K562 (cell line): ENCODE measurements around the gene HECW1. TPM values are rescaled to one million over a fixed set of nuclear protein-coding genes. Genes with fewer than 3 reads are reported as not detected.

ENCODE experiments used
- ATAC-seq: fragments of 200-7000 bp; cut with Tn5 transposase; 3 replicates; pipeline ENCODE4 v1.9.1; 2020; ENCODE audit warnings: moderate library complexity
- BruUV-seq: library from RNA; stranded (reverse); fragments of 400-500 nt; replicated peaks from 2 replicates; lab custom pipeline; 2021; lab: Mats Ljungman, UMichigan
- CTCF ChIA-PET: fragments of 300-600 bp; formaldehyde crosslinking; extraction: SDS; loops from one replicate; lab custom pipeline; 2021; ENCODE audit warnings: low intra/inter-chr PET ratio; lab: Yijun Ruan, JAX
- POLR2A ChIA-PET: fragments of 300-600, 350-650 bp; sonication (Branson Sonifier 250); formaldehyde crosslinking; extraction: SDS; loops from one replicate; lab custom pipeline; 2021; ENCODE audit warnings: antibody characterized with exemption, inconsistent platforms; lab: Yijun Ruan, JAX
- DNase-seq, 4 experiments: peaks; one replicate each; pipeline versions ENCODE4 v3.0.0 to v3.0.0-alpha.2; 2011 to 2018; ENCODE audit warnings: low spot score in 3 of 4, mixed read lengths in 3 of 4; ENCODE audit errors: extremely low read depth in 1 of 4
- FAIRE-seq: peaks from 2 replicates; lab custom pipeline; 2011; peaks lifted over from hg19 to GRCh38; lab: Jason Lieb, UNC
- H2AFZ ChIP-seq: 2 replicates; pipeline ENCODE4 v1.6.0; 2011; ENCODE audit warnings: low read depth, low read length, control low read depth, inconsistent platforms
- H3K27ac ChIP-seq: fragments of 200-600 bp; 3 replicates; pipeline ENCODE4 v1.8.0; 2011; ENCODE audit warnings: low read depth, mild to moderate bottlenecking, control low read depth, inconsistent platforms, low read length, moderate library complexity, mixed read lengths; ENCODE audit errors: extremely low read depth
- H3K27me3 ChIP-seq, 2 experiments: fragments of 300-600 bp in 1 of 2; 2 replicates in 1 of 2; 3 replicates in 1 of 2; pipeline versions ENCODE4 v1.6.0 to v1.8.0; 2011; ENCODE audit warnings: inconsistent platforms in 2 of 2, low read length in 2 of 2, mild to moderate bottlenecking in 1 of 2, mixed read lengths in 1 of 2, moderate library complexity in 1 of 2; ENCODE audit not compliant: control insufficient read depth in 2 of 2, insufficient read depth in 2 of 2
- H3K36me3 ChIP-seq: fragments of 300-600 bp; 3 replicates; pipeline ENCODE4 v1.8.0; 2011; ENCODE audit warnings: mild to moderate bottlenecking, low read length, inconsistent platforms; ENCODE audit not compliant: control insufficient read depth, insufficient read depth
- H3K4me1 ChIP-seq, 2 experiments: fragments of 200-600 bp in 1 of 2; replicated peaks in 1 of 2; 2 replicates in 1 of 2; 3 replicates in 1 of 2; pipeline versions ENCODE4 v1.5.1 to v1.8.0; 2011; ENCODE audit warnings: inconsistent platforms in 2 of 2, low read length in 2 of 2, mild to moderate bottlenecking in 1 of 2, mixed read lengths in 1 of 2, moderate library complexity in 1 of 2; ENCODE audit not compliant: control insufficient read depth in 2 of 2, insufficient read depth in 2 of 2
- H3K4me2 ChIP-seq: 2 replicates; pipeline ENCODE4 v1.6.1; 2011; ENCODE audit warnings: low read length, control low read depth, inconsistent platforms, mixed read lengths; ENCODE audit not compliant: insufficient read depth
- H3K4me3 ChIP-seq: fragments of 200-600 bp; sonication (generic), shearing (Covaris generic); 2 replicates; pipeline ENCODE4 v1.5.1; 2016; ENCODE audit warnings: control low read depth, inconsistent platforms
- H3K79me2 ChIP-seq: fragments of 200-600 bp; 3 replicates; pipeline ENCODE4 v1.8.0; 2011; ENCODE audit warnings: low read length, inconsistent platforms; ENCODE audit not compliant: control insufficient read depth, insufficient read depth
- H3K9ac ChIP-seq, 2 experiments: 2 replicates each; pipeline versions ENCODE4 v1.6.0 to v1.6.1; 2011; ENCODE audit warnings: low read depth in 2 of 2, low read length in 2 of 2, control low read depth in 1 of 2, inconsistent platforms in 1 of 2, mild to moderate bottlenecking in 1 of 2, mixed read lengths in 1 of 2; ENCODE audit not compliant: insufficient read depth in 1 of 2
- H3K9me1 ChIP-seq: one replicate; pipeline ENCODE4 v1.6.0; 2011; ENCODE audit warnings: inconsistent platforms, mild to moderate bottlenecking, low read length, moderate library complexity; ENCODE audit not compliant: control insufficient read depth, insufficient read depth
- H3K9me3 ChIP-seq: replicated peaks from 2 replicates; pipeline ENCODE4 v1.5.1; 2011; ENCODE audit warnings: low read depth, low read length, inconsistent platforms; ENCODE audit not compliant: control insufficient read depth, insufficient read depth
- H4K20me1 ChIP-seq: replicated peaks from 2 replicates; pipeline ENCODE4 v1.6.1; 2011; ENCODE audit warnings: low read length, inconsistent platforms, mixed read lengths; ENCODE audit not compliant: control insufficient read depth, insufficient read depth
- ARNT ChIP-seq, 2 experiments: fragments of 450-650 bp; IDR thresholded peaks; 2 replicates each; pipeline ENCODE4 v1.6.1; 2016; ENCODE audit warnings: mild to moderate bottlenecking in 1 of 2
- ELF2 ChIP-seq: fragments of 250-450 bp; sonication (Bioruptor Pico); IDR thresholded peaks from 2 replicates; pipeline ENCODE4 v1.5.0; 2021; ENCODE audit warnings: mild to moderate bottlenecking
- EZH2 ChIP-seq: IDR thresholded peaks from 2 replicates; pipeline ENCODE4 v1.6.1; 2012; ENCODE audit warnings: low read depth, mild to moderate bottlenecking, inconsistent platforms, low read length, borderline replicate concordance
- FUS ChIP-seq: fragments of 200-400 bp; formaldehyde crosslinking; optimal IDR thresholded peaks from 2 replicates; pipeline ENCODE3; 2017; ENCODE audit warnings: low read depth, low read length
- HNRNPL ChIP-seq: fragments of 200-400 bp; formaldehyde crosslinking; IDR thresholded peaks from 2 replicates; pipeline ENCODE4 v1.6.1; 2017; ENCODE audit warnings: low read depth, mild to moderate bottlenecking, low read length
- JUNB ChIP-seq: fragments of 450-650 bp; formaldehyde crosslinking; conservative IDR thresholded peaks from 2 replicates; pipeline ENCODE4 v1.4.0; 2020; ENCODE audit warnings: mild to moderate bottlenecking
- NR2C1 ChIP-seq, 2 experiments: fragments of 450-650 bp; IDR thresholded peaks; 2 replicates each; pipeline ENCODE4 v1.6.1; 2017; ENCODE audit warnings: mild to moderate bottlenecking in 2 of 2, antibody characterized with exemption in 1 of 2, inconsistent platforms in 1 of 2, missing compliant biosample characterization in 1 of 2, missing genetic modification characterization in 1 of 2
- NRF1 ChIP-seq, 2 experiments: fragments of 450-650 bp; IDR thresholded peaks in 1 of 2; conservative IDR thresholded peaks in 1 of 2; 2 replicates each; pipeline ENCODE4 v1.6.1; 2014; ENCODE audit warnings: mild to moderate bottlenecking in 2 of 2
- PTTG1 ChIP-seq: fragments of 450-650 bp; IDR thresholded peaks from 2 replicates; pipeline ENCODE4 v1.6.1; 2016; ENCODE audit warnings: low read depth, mild to moderate bottlenecking, missing genetic modification characterization, missing compliant biosample characterization
- TCF7 ChIP-seq: sonication (generic); IDR thresholded peaks from 2 replicates; pipeline ENCODE4 v1.6.1; 2016; ENCODE audit warnings: antibody characterized with exemption, borderline replicate concordance
- ZBED1 ChIP-seq: IDR thresholded peaks from 2 replicates; pipeline ENCODE4 v1.6.1; 2014
- ZNF217 ChIP-seq: sonication (generic); formaldehyde crosslinking; IDR thresholded peaks from 2 replicates; pipeline ENCODE4 v1.8.0; 2022; ENCODE audit warnings: mild to moderate bottlenecking, missing genetic modification reagents
- ZNF253 ChIP-seq: fragments of 250-450 bp; sonication (Bioruptor Pico); conservative IDR thresholded peaks from 2 replicates; pipeline ENCODE4 v1.6.1; 2021; ENCODE audit warnings: mild to moderate bottlenecking
- ZNF316 ChIP-seq: fragments of 450-650 bp; IDR thresholded peaks from 2 replicates; pipeline ENCODE4 v1.6.1; 2016
- ZNF431 ChIP-seq: sonication (generic); formaldehyde crosslinking; IDR thresholded peaks from 2 replicates; pipeline ENCODE4 v1.8.0; 2022; ENCODE audit warnings: mild to moderate bottlenecking, missing genetic modification reagents
- ZNF696 ChIP-seq: fragments of 250-450 bp; sonication (Bioruptor Pico); conservative IDR thresholded peaks from 2 replicates; pipeline ENCODE4 v1.4.0; 2020; ENCODE audit warnings: mild to moderate bottlenecking, moderate library complexity
- ZZZ3 ChIP-seq: fragments of 450-650 bp; IDR thresholded peaks from 2 replicates; pipeline ENCODE4 v1.6.1; 2016; ENCODE audit warnings: antibody characterized with exemption, mild to moderate bottlenecking, moderate library complexity
- WGBS: fragments of 100-300 bp; shearing (Covaris generic); methylation state at CpG from one replicate; pipeline ENCODE4 v1.1.6; 2016; ENCODE audit warnings: low coverage, mixed read lengths; ENCODE audit not compliant: insufficient coverage; ENCODE audit errors: missing lambda C conversion rate; 5-methylcytosine and 5-hydroxymethylcytosine counted together
- in situ Hi-C: fragments of 300-500 bp; cut with MboI; formaldehyde crosslinking; loops from 4 replicates; pipeline ENCODE4 v1.15.0; 2018; ENCODE audit warnings: inconsistent platforms, mixed read lengths
- intact Hi-C: fragments of 100-400 bp; cut with micrococcal nuclease; formaldehyde crosslinking; loops from 2 replicates; pipeline ENCODE4 v1.14.2; 2022
- polyA plus RNA-seq, 8 experiments: library from polyadenylated mRNA; depleted of rRNA in 4 of 8; stranded (reverse) in 5 of 8; unstranded in 3 of 8; fragments of >200 nt; fragmentation: Nextera tagmentation in 2 of 8; fragmentation: Illumina TruSeq in 1 of 8; extraction: Ambion mirVana in 2 of 8; extraction: Trizol in 1 of 8; gene quantifications; 2 replicates each; pipeline versions ENCODE4 v1.2.1 to v1.2.3, GENCODE V29; 2011 to 2014; ENCODE audit warnings: inconsistent platforms in 1 of 8, missing spikeins in 1 of 8
- total RNA-seq, 7 experiments: library from RNA; depleted of rRNA in 6 of 7; stranded (reverse); fragments of >200 nt in 6 of 7; fragmentation: Illumina TruSeq in 2 of 7; extraction: Trizol in 2 of 7; gene quantifications; 2 replicates each; pipeline versions ENCODE4 v1.2.1 to v1.2.3, GENCODE V29; 2011 to 2021; ENCODE audit warnings: low replicate concordance in 1 of 7
- TF ChIP-seq, protein P1 (sequence below), 2 experiments: IDR thresholded peaks; 2 replicates each; pipeline ENCODE4 v1.6.1; 2011; ENCODE audit warnings: borderline replicate concordance in 1 of 2, control low read depth in 1 of 2, low read depth in 1 of 2, low read length in 1 of 2, mild to moderate bottlenecking in 1 of 2, mixed read lengths in 1 of 2, moderate library complexity in 1 of 2; ENCODE audit not compliant: insufficient read depth in 1 of 2, insufficient read length in 1 of 2, poor library complexity in 1 of 2, severe bottlenecking in 1 of 2; ENCODE audit errors: extremely low read depth in 1 of 2

The HECW1 gene
- total and polyA plus RNA-seq, 9 of the 15 experiments (the other 6 are each of a cell fraction or from before 2014, with no cell fraction given) = 0.07 to 0.31 (median 0.13) TPM; not detected in 4

DNA sequence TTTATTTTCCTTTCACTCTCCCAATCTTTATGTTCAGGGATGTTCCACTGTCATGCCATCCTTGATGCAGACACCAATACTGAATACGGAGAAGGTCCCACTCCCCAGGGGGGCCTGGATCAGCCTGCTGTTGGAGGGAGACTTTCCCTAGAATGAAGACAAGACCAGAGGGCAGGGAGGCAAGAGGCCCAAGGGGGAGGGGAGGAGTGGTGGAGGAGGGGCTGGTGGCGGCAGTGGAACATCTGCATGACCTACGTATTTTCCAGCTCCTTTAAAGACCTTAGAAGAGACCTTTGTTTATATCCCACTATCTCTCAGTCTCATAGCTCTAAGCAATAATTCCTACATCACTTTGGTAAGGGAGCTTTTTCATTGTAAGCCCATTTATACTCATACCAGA is 183.0 kb downstream of the HECW1 start:
- Histone ChIP-seq H3K9me1 (no peaks in the 10 kb centered on the region), H4K20me1 (no peaks in the 10 kb centered on the region), H2AFZ (no peak overlapping the region)
- 0% methylated on average over 3 of the region's 3 CpGs for WGBS
- no TSS peak for BruUV-seq
- TF ChIP-seq ZBED1 = no peak
- TF ChIP-seq ELF2 (CRISPR knock-in tag) = no peak
- TF ChIP-seq, protein P1, sequence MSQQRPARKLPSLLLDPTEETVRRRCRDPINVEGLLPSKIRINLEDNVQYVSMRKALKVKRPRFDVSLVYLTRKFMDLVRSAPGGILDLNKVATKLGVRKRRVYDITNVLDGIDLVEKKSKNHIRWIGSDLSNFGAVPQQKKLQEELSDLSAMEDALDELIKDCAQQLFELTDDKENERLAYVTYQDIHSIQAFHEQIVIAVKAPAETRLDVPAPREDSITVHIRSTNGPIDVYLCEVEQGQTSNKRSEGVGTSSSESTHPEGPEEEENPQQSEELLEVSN (IDR thresholded peaks at IDR 0.05; ENCODE audit: borderline replicate concordance in 1 of 2, extremely low read depth in 1 of 2, insufficient read depth in 1 of 2, insufficient read length in 1 of 2, low read depth in 1 of 2, low read length in 1 of 2, poor library complexity in 1 of 2, severe bottlenecking in 1 of 2) = no peak
- no peak for TF ChIP-seq ZNF431
- no peak for TF ChIP-seq FUS
- TF ChIP-seq NR2C1 (IDR thresholded peaks at IDR 0.05) = no peak
- no peak for TF ChIP-seq NR2C1 (tag; IDR thresholded peaks at IDR 0.05)
- no peak for TF ChIP-seq ARNT (IDR thresholded peaks at IDR 0.05)
- no peak for TF ChIP-seq ZNF217
- TF ChIP-seq PTTG1 = no peak
- TF ChIP-seq ZZZ3 = no peak
- TF ChIP-seq HNRNPL = no peak
- no peak for TF ChIP-seq ZNF253 (CRISPR knock-in tag)
- TF ChIP-seq ZNF696 (CRISPR knock-in tag) = no peak
- no peak for TF ChIP-seq NRF1 (conservative IDR thresholded peaks at IDR 0.05 in 1 of 2, IDR thresholded peaks at IDR 0.05 in 1 of 2)
- TF ChIP-seq JUNB = no peak
- TF ChIP-seq ZNF316 = no peak
- no peak for TF ChIP-seq EZH2
- TF ChIP-seq TCF7 = no peak
- TF ChIP-seq, all 486 proteins: peak for 0
- Histone ChIP-seq H3K9ac (no peak overlapping the region), H3K4me3 (no peak overlapping the region), H3K9me3 (peaks cover 4% of the 10 kb centered on the region; the same call in 1 of the 2 replicates), H3K27me3 (peaks cover 0 to 29% of the 10 kb centered on the region in 2 experiments; a peak in 3 of 5 replicates), H3K4me1 (no peaks in the 10 kb centered on the region), H3K4me2 (no peak overlapping the region), H3K79me2 (no peaks in the 10 kb centered on the region), H3K36me3 (no peaks in the 10 kb centered on the region), H3K27ac (no peak overlapping the region)
- no peak for FAIRE-seq
- CTCF ChIA-PET = no interaction called here
- intact Hi-C loops = loop anchor here (10.0 kb wide), 1 partner anchor 139 kb away; no protein-coding TSS in a partner anchor
- no peak for DNase-seq
- in situ Hi-C loops = no loop called here
- no peak for ATAC-seq
- POLR2A ChIA-PET = no interaction called here
